ENCODE data around the gene PACRG.

DNA sequence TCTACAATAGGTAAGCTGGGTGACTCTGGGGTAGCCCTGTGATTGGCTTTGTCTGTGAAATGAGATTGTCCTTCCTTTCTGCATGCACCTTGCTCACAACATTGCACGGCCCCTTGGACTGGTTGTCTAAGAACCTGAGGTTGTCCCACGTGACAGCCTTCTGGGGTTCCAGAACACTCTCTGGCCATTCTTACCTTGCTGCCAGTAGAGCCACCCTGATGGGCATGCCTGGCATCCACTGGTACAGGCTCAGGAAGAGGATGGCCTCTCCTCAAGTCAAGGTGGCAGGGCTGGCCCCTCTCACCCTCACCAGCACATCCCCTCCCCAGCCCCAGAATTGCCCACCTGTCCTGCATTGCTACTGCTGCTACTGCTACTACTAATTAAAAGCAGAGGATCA lies 335.0 kb downstream of the PACRG start:
- TF ChIP-seq TAF1 (IDR thresholded peaks at IDR 0.05; ENCODE audit: borderline replicate concordance, low read depth, low read length): no peak
- no peak for TF ChIP-seq POLR2A (IDR thresholded peaks at IDR 0.05; ENCODE audit: low read depth, low read length)

All from GM12892 (cell line).